Measurements from ENCODE around the gene SPATA3.

SPATA3 gene

GRCh38 chr2:230949966-230950873 lies 45.7 kb upstream of the SPATA3 start:
- Histone ChIP-seq H3K36me3 (ENCODE audit: control insufficient read depth, insufficient read depth, low read length) (no peaks in the 10 kb centered on the region), H2AFZ (no peak overlapping the region), H3K27ac (no peak overlapping the region), H3K4me2 (ENCODE audit: low read length) (no peak overlapping the region), H3K9me3 (ENCODE audit: control insufficient read depth, low read length) (no peaks in the 10 kb centered on the region), H3K4me1 (no peaks in the 10 kb centered on the region), H3K79me2 (no peaks in the 10 kb centered on the region), H3K4me3 (ENCODE audit: low read depth, low read length) (no peak overlapping the region), H3K27me3 (ENCODE audit: control insufficient read depth, insufficient read depth, low read length) (no peaks in the 10 kb centered on the region), H3K9ac (no peak overlapping the region)
- no peak for TF ChIP-seq CTCF (IDR thresholded peaks at IDR 0.05)

- TF ChIP-seq CTCF (IDR thresholded peaks at IDR 0.05) = no peak
These were observed 45.0 kb upstream of the SPATA3 start for GRCh38 chr2:230950874-230951339.

GRCh38 chr2:230951396-230951795 lies 44.5 kb upstream of the SPATA3 start:
- Histone ChIP-seq H2AFZ (no peak overlapping the region), H3K9me3 (ENCODE audit: control insufficient read depth, low read length) (no peaks in the 10 kb centered on the region), H3K4me3 (ENCODE audit: low read depth, low read length) (no peak overlapping the region), H3K79me2 (no peaks in the 10 kb centered on the region), H3K4me2 (ENCODE audit: low read length) (no peak overlapping the region), H3K4me1 (no peaks in the 10 kb centered on the region), H3K27me3 (ENCODE audit: control insufficient read depth, insufficient read depth, low read length) (no peaks in the 10 kb centered on the region), H3K36me3 (ENCODE audit: control insufficient read depth, insufficient read depth, low read length) (no peaks in the 10 kb centered on the region), H3K27ac (no peak overlapping the region), H3K9ac (no peak overlapping the region)
- TF ChIP-seq CTCF (IDR thresholded peaks at IDR 0.05) = no peak

More at GRCh38 chr2:230950874-230951339, 45.0 kb upstream of the SPATA3 start:
- no peak overlapping the region for H3K9ac ChIP-seq
- H3K9me3 ChIP-seq (ENCODE audit: control insufficient read depth, low read length) = no peaks in the 10 kb centered on the region
- no peaks in the 10 kb centered on the region for H3K36me3 ChIP-seq (ENCODE audit: control insufficient read depth, insufficient read depth, low read length)
- no peak overlapping the region for H3K27ac ChIP-seq
- no peaks in the 10 kb centered on the region for H3K27me3 ChIP-seq (ENCODE audit: control insufficient read depth, insufficient read depth, low read length)
- no peak overlapping the region for H3K4me2 ChIP-seq (ENCODE audit: low read length)
- no peaks in the 10 kb centered on the region for H3K79me2 ChIP-seq
- no peak overlapping the region for H3K4me3 ChIP-seq (ENCODE audit: low read depth, low read length)
- no peak overlapping the region for H2AFZ ChIP-seq
- no peaks in the 10 kb centered on the region for H3K4me1 ChIP-seq

GRCh38 chr2:230952226-230952956 lies 43.5 kb upstream of the SPATA3 start:
- H2AFZ ChIP-seq = no peak overlapping the region
- no peak overlapping the region for H3K4me2 ChIP-seq (ENCODE audit: low read length)
- no peaks in the 10 kb centered on the region for H3K36me3 ChIP-seq (ENCODE audit: control insufficient read depth, insufficient read depth, low read length)
- no peaks in the 10 kb centered on the region for H3K79me2 ChIP-seq
- no peak overlapping the region for H3K27ac ChIP-seq
- no peaks in the 10 kb centered on the region for H3K27me3 ChIP-seq (ENCODE audit: control insufficient read depth, insufficient read depth, low read length)
- H3K9me3 ChIP-seq (ENCODE audit: control insufficient read depth, low read length) = no peaks in the 10 kb centered on the region
- no peaks in the 10 kb centered on the region for H3K4me1 ChIP-seq
- H3K4me3 ChIP-seq (ENCODE audit: low read depth, low read length) = no peak overlapping the region
- TF ChIP-seq CTCF (IDR thresholded peaks at IDR 0.05) = no peak
- H3K9ac ChIP-seq = no peak overlapping the region

All from parathyroid adenoma (tissue), 2 donors.